ENCODE data around the gene TTLL9.

Gene TTLL9

DNA sequence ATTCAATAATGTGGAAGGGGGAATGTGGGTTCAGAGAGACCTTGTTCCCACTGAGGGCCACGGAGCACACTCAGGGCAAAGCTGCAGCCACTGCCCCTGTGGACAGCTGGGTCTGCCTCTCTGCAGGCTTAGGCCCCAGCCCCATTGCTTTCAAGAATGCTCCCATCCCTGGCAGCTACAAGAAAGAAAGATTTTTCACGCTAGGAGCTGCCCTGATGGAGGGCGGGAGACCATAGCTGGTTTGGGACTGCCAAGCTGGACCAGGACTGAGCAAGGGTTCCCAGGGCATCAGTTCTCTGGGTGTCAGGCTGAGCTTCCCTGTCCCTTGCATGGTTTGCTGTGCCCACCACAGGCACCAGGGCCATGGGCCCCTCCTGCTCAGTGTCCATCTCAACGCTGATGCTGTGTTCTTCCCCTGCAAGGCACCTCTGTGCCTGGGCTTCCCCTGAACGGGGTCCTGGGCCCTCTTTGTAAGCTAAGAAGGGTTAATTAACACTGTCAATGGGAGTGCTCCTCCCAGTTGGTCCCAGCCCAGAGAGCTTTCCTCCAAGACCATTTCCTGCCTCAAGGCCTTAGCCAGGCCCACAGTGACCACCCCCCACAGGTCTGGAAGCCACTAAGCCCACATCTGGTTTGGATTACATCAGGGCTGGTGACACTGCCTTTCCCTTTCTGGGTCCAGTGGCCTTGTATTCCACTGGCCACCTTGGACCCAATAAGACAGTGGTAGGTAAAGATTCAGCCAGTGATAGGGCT lies 33.4 kb upstream of the TTLL9 start:
- no peak overlapping the region for H3K4me2 ChIP-seq (ENCODE audit: low read length)
- no peak overlapping the region for H2AFZ ChIP-seq
- peaks cover 10% of the 10 kb centered on the region for H3K4me1 ChIP-seq
- no peak overlapping the region for H3K27ac ChIP-seq
- no peak for TF ChIP-seq CTCF (IDR thresholded peaks at IDR 0.05)
- H3K79me2 ChIP-seq, result no peaks in the 10 kb centered on the region
- H3K4me3 ChIP-seq (ENCODE audit: low read depth, low read length), result no peak overlapping the region
- no peaks in the 10 kb centered on the region for H3K36me3 ChIP-seq (ENCODE audit: control insufficient read depth, insufficient read depth, low read length)
- no peaks in the 10 kb centered on the region for H3K27me3 ChIP-seq (ENCODE audit: control insufficient read depth, insufficient read depth, low read length)
- H3K9ac ChIP-seq, result no peak overlapping the region
- H3K9me3 ChIP-seq (ENCODE audit: control insufficient read depth, low read length), result no peaks in the 10 kb centered on the region

DNA sequence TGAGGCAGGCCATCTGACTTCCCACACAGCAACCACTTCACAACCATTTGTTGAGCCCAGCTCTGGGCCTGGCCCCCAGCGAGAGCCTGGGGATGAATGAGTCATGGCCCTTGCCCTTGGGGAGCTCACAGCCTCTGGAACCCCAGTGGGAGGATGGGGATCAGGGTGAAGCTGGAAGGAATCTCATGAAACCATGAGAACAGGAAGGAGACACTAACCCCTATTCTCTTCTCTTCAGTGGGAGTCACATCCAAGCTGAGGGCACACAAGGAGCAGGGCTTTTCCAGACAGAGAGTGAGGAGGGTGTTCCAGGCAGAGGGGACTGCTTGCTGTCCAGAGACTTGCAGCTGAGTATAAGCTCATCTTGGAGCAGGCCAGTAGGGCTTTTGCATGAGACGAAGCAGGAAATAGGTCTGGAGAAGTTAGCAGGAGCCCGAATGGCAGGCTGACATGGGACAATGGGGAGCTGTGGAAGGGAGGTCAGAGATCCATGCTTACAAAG lies 32.5 kb upstream of the TTLL9 start:
- Histone ChIP-seq H3K4me2 (ENCODE audit: low read length) (no peak overlapping the region), H3K9ac (no peak overlapping the region), H3K4me1 (peaks cover 10% of the 10 kb centered on the region), H3K9me3 (ENCODE audit: control insufficient read depth, low read length) (no peaks in the 10 kb centered on the region), H3K27ac (peak overlapping the region; percentile 42), H3K27me3 (ENCODE audit: control insufficient read depth, insufficient read depth, low read length) (no peaks in the 10 kb centered on the region), H3K79me2 (no peaks in the 10 kb centered on the region), H2AFZ (no peak overlapping the region), H3K36me3 (ENCODE audit: control insufficient read depth, insufficient read depth, low read length) (no peaks in the 10 kb centered on the region), H3K4me3 (ENCODE audit: low read depth, low read length) (no peak overlapping the region)
- TF ChIP-seq CTCF (IDR thresholded peaks at IDR 0.05), result no peak

DNA sequence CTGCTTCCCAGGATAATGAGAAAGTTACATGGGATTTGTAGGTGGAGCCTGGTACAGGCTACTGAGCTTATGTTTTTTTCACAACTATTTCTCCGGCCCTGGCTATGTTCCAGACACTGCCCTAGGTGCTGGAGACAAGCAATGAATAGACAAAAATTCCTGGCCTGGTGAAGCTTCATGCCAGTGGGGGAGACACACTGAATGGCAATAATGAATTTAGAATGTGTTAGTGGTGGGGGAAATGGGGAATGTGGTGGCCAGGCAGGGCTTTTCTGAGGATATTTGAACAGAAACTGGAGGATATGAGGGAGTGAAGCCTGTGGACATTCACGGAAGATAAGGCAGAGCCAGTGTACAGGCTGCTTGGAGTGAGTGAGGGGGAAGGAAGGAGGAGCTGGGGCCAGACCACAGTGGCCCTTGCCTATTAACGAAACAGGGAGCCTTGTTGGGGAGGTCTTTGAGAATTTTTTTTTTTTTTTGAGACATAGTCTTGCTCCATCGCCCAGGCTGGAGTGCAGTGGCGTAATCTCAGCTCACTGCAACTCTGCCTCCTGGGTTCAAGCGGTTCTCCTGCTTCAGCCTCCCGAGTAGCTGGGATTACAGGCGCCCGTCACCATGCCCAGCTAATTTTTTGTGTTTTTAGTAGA lies 31.7 kb upstream of the TTLL9 start:
- Histone ChIP-seq H3K9me3 (ENCODE audit: control insufficient read depth, low read length) (no peaks in the 10 kb centered on the region), H3K36me3 (ENCODE audit: control insufficient read depth, insufficient read depth, low read length) (no peaks in the 10 kb centered on the region), H3K9ac (no peak overlapping the region), H2AFZ (no peak overlapping the region), H3K27me3 (ENCODE audit: control insufficient read depth, insufficient read depth, low read length) (no peaks in the 10 kb centered on the region), H3K4me2 (ENCODE audit: low read length) (no peak overlapping the region), H3K79me2 (no peaks in the 10 kb centered on the region), H3K4me1 (peaks cover 10% of the 10 kb centered on the region), H3K27ac (peak overlapping the region; percentile 4), H3K4me3 (ENCODE audit: low read depth, low read length) (no peak overlapping the region)
- no peak for TF ChIP-seq CTCF (IDR thresholded peaks at IDR 0.05)

- Histone ChIP-seq H3K9ac (no peak overlapping the region), H3K27me3 (ENCODE audit: control insufficient read depth, insufficient read depth, low read length) (no peaks in the 10 kb centered on the region), H3K36me3 (ENCODE audit: control insufficient read depth, insufficient read depth, low read length) (no peaks in the 10 kb centered on the region), H3K79me2 (no peaks in the 10 kb centered on the region), H3K4me2 (ENCODE audit: low read length) (no peak overlapping the region), H3K9me3 (ENCODE audit: control insufficient read depth, low read length) (no peaks in the 10 kb centered on the region), H3K27ac (no peak overlapping the region), H3K4me1 (peaks cover 10% of the 10 kb centered on the region), H3K4me3 (ENCODE audit: low read depth, low read length) (no peak overlapping the region), H2AFZ (no peak overlapping the region)
- TF ChIP-seq CTCF (IDR thresholded peaks at IDR 0.05), result no peak
These were observed 30.5 kb upstream of the TTLL9 start for GRCh38 chr20:31839782-31840487.
